ENCODE results near the gene CHMP6.

The CHMP6 gene

DNA sequence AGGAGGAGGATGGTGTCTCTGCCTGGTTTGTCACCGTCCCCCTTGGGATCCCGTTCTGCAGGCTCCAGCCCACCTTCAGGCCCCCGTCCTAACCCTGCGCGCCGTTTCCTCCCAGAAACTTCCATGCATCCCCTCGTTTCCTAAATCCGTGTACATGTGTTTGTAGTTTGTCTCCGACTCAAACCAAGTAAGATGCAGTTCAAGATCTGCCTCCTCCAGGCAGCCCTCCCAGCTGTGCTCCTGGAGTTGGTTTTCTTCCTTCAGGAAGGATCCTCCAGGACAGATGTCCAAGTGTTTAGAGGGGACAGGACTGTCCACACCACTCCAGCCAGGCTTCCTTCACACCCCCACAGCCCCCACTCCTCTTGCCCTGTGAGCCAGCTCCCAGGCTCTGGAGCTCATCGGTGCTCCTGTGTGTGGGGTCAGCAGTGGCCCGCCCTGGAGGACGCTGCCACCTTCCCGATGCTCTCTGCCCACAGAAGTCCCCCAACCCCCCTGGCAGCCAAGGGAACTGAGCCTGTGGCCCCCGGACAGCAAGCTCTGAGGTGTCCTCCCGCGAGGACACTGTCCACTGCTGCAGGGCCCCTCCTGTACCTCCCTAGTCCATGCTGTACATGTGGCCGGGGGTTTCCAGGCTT, 54.6 kb downstream of the CHMP6 start:
- no peak for DNase-seq

DNA sequence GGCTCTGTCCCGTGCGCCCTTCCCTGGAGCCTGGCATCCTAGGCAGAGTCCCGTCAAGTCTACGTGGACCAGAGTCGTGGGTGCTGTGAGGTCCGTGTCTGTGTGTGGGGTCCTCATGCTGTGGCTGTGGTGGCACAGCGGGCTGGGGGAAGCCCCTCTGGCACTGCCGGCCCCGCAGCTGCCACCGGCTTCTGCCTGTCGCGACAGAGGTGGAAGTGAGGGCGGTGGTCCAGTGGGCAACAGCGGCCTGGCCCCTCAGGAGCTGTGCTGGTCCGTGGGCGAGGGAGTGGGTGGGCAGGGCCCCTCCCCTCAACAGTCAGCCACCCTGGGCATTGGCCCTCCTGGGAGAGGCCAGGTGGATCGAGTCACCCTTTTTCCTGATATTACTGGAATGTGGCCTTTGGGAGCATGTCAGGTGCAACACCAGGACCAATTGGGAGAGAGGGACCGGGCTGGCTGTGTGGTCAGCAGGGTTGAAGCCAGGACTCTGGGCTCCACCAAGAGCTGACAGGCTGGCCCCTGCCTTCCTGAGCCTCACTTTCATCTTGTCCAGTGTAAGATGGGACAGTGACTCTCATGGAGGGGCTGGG, 55.2 kb downstream of the CHMP6 start:
- DNase-seq = no peak

DNA sequence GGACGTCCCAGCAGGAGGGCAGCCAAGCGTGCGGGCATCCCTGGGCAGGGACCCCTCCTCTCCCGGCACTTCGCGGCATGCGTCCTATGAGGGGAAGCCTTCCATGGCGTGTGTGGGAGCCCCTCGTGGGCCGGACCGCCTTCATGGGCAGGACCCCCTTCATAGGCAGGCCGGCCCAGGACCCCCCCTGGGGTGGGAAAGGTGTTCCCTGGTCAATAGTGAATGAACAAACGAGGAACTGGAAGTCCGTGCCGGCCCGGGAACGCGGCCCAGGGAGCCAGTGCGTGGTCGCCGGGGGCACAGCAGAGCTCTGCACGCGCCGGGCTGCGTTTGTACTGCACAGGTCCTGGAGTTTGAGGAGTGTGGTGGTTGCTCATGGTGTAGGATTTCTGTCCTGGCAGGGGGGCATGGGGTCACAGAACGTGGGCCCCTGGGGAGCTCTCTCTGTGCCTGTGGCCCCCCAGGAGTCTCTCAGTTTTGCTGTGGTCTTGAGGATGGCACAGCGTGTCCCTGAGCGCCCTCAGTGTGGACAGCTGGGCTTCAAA, 57.3 kb downstream of the CHMP6 start:
- DNase-seq = no peak

DNA sequence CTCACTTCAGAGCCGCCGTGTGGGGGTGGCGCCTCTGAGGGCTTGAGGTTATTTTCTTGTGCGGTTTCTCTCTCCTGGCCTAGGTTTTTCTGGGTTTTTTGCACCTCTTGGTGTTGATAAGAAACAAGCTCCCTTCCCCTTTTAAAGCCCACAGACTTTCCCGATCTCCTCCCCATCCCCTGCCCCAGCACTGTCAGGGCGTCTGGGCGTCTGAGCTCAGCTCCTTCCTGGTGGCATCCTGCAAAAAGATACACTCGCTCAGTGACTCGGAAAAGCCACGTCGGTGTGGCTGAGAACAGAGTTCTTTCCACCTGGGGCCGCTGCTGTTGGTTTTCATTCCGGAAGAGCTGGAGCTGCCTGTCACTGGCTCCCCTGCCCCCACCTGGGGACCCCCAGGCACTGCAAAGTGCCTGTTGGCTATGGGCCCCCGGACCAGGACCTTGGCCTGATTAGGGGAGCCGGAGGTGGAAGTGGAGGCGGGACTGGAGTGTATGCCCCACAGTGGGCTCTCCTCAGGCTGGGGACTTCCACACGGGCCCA, 57.8 kb downstream of the CHMP6 start:
- no peak for DNase-seq

All from NCI-H187 treated with DMSO at 0.1 percent for 48 hours (cell line).